Prostate gland (tissue), 2 donors: ENCODE measurements around the gene ENPP6.

Experiments
- POLR2A ChIP-seq: fragments of 450-650 bp; IDR thresholded peaks from one replicate; pipeline ENCODE4 v1.6.1; 2016; ENCODE audit warnings: antibody characterized with exemption, mild to moderate bottlenecking
- POLR2AphosphoS5 ChIP-seq: sonication (generic); formaldehyde crosslinking; IDR thresholded peaks from one replicate; pipeline ENCODE4 v1.6.1; 2017; ENCODE audit warnings: antibody characterized with exemption
- TF ChIP-seq, protein P1 (sequence below), 4 experiments: fragments of 200-600 bp in 2 of 4; fragments of 450-650 bp in 2 of 4; sonication (generic) in 2 of 4; IDR thresholded peaks; 1 replicate in 3 of 4; 2 replicates in 1 of 4; pipeline ENCODE4 v1.5.1; 2016 to 2019; ENCODE audit warnings: antibody characterized with exemption in 4 of 4, mild to moderate bottlenecking in 2 of 4, moderate library complexity in 2 of 4

DNA sequence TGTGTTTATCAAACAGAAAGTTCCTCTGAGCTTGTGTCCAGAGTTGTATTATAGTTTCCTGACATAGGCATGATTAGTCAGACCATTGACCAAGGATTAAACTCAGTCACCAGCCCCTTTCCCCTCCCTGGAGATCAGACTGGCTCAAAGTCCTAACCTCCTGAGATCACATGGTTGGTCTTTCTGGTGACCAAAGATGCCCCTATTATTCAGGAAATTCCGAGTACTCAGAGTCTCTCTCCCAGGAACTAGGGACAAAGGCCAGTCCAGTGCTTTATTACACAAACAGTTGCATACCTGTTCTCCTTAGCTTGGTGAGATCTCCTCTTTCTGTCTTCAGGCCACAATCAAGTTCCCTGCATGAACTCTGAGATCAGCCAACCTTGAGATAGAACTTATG is 14.5 kb upstream of the ENPP6 start:
- TF ChIP-seq POLR2A (no peak), POLR2AphosphoS5 (no peak)
- TF ChIP-seq, protein P1, sequence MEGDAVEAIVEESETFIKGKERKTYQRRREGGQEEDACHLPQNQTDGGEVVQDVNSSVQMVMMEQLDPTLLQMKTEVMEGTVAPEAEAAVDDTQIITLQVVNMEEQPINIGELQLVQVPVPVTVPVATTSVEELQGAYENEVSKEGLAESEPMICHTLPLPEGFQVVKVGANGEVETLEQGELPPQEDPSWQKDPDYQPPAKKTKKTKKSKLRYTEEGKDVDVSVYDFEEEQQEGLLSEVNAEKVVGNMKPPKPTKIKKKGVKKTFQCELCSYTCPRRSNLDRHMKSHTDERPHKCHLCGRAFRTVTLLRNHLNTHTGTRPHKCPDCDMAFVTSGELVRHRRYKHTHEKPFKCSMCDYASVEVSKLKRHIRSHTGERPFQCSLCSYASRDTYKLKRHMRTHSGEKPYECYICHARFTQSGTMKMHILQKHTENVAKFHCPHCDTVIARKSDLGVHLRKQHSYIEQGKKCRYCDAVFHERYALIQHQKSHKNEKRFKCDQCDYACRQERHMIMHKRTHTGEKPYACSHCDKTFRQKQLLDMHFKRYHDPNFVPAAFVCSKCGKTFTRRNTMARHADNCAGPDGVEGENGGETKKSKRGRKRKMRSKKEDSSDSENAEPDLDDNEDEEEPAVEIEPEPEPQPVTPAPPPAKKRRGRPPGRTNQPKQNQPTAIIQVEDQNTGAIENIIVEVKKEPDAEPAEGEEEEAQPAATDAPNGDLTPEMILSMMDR (IDR thresholded peaks at IDR 0.05): no peak
